ENCODE data around the gene EXOC4.

- TF ChIP-seq EZH2 (IDR thresholded peaks at IDR 0.05; ENCODE audit: insufficient read depth, poor library complexity, severe bottlenecking) = no peak
- no peak for TF ChIP-seq EZH2phosphoT487 (IDR thresholded peaks at IDR 0.05; ENCODE audit: insufficient read depth, low read depth)
These were observed 488.8 kb downstream of the EXOC4 start for GRCh38 chr7:133741703-133742102.
